NCI-H2171 (cell line): Measurements from ENCODE around the gene NKX2-8.
A peak's percentile ranks its signal among the peaks of the same experiment; 100 is the strongest.

Experiments used
- DNase-seq: peaks from one replicate; lab custom pipeline; 2025; lab: John Stamatoyannopoulos, UW

Gene NKX2-8

GRCh38 chr14:36582011-36582873 is at the start of gene NKX2-8:
Gene NKX2-8 (minus strand): TSS chr14:36582614. CDS start chr14:36582389, 225 bp downstream.
- DNase-seq: no peak

GRCh38 chr14:36627981-36628380 is 45.6 kb upstream of the NKX2-8 start:
- no peak for DNase-seq

GRCh38 chr14:36626151-36626550 is 43.7 kb upstream of the NKX2-8 start:
- DNase-seq: no peak

GRCh38 chr14:36625436-36625835 is 43.0 kb upstream of the NKX2-8 start:
- no peak for DNase-seq

GRCh38 chr14:36625014-36625413 is 42.6 kb upstream of the NKX2-8 start:
- no peak for DNase-seq

- no peak for DNase-seq
These were observed 37.4 kb upstream of the NKX2-8 start for GRCh38 chr14:36619853-36620252.

GRCh38 chr14:36619131-36619530 is 36.7 kb upstream of the NKX2-8 start:
- DNase-seq: no peak

GRCh38 chr14:36618641-36619040 is 36.2 kb upstream of the NKX2-8 start:
- no peak for DNase-seq

GRCh38 chr14:36617824-36618223 is 35.4 kb upstream of the NKX2-8 start:
- DNase-seq: no peak

- peak; percentile 41 for DNase-seq
These were observed 23.1 kb upstream of the NKX2-8 start for GRCh38 chr14:36605506-36605857.

GRCh38 chr14:36604757-36605505 is 22.5 kb upstream of the NKX2-8 start:
- peak; percentile 45 for DNase-seq

- no peak for DNase-seq
These were observed 18.0 kb upstream of the NKX2-8 start for GRCh38 chr14:36600431-36600830.

GRCh38 chr14:36591482-36591881 is 9.1 kb upstream of the NKX2-8 start:
- DNase-seq: no peak

- DNase-seq: no peak
These were observed 6.4 kb upstream of the NKX2-8 start for GRCh38 chr14:36588788-36589187.

- DNase-seq: no peak
These were observed 5.7 kb upstream of the NKX2-8 start for GRCh38 chr14:36588119-36588518.

GRCh38 chr14:36585100-36585499 is 2.7 kb upstream of the NKX2-8 start:
- DNase-seq: no peak

GRCh38 chr14:36583893-36584811 is 1.7 kb upstream of the NKX2-8 start:
- DNase-seq: no peak

GRCh38 chr14:36583242-36583892 is 953 bp upstream of the NKX2-8 start:
- no peak for DNase-seq

- no peak for DNase-seq
These were observed 444 bp upstream of the NKX2-8 start for GRCh38 chr14:36582874-36583241.

- DNase-seq: peak; percentile 42
These were observed 1.3 kb downstream of the NKX2-8 start for GRCh38 chr14:36580856-36581831.
